Measurements from ENCODE around the gene CD81.

Gene CD81

GRCh38 chr11:2391181-2391975 lies 14.3 kb downstream of the CD81 start:
- DNase-seq = no peak

GRCh38 chr11:2392241-2392959 lies 15.3 kb downstream of the CD81 start:
- no peak for DNase-seq

GRCh38 chr11:2393111-2393868 lies 16.2 kb downstream of the CD81 start:
- no peak for DNase-seq

GRCh38 chr11:2393941-2394817 lies 17.1 kb downstream of the CD81 start:
- DNase-seq = no peak

- DNase-seq = no peak
Observed at GRCh38 chr11:2394818-2395105, 17.7 kb downstream of the CD81 start.

GRCh38 chr11:2395211-2395730 lies 18.2 kb downstream of the CD81 start:
- DNase-seq = no peak

GRCh38 chr11:2395856-2396255 lies 18.7 kb downstream of the CD81 start:
- DNase-seq = no peak

GRCh38 chr11:2396471-2396870 lies 19.4 kb downstream of the CD81 start:
- no peak for DNase-seq

GRCh38 chr11:2397005-2397404 lies 19.9 kb downstream of the CD81 start:
- DNase-seq = no peak

- no peak for DNase-seq
Observed at GRCh38 chr11:2398664-2399355, 21.7 kb downstream of the CD81 start.

- DNase-seq = no peak
Observed at GRCh38 chr11:2399488-2400068, 22.5 kb downstream of the CD81 start.

- peak; percentile 100 for DNase-seq
Observed at GRCh38 chr11:2400069-2400761, 23.1 kb downstream of the CD81 start, which contains the start of gene TSSC4. TSS of gene TSSC4 (plus strand) at chr11:2400750. CDS start at chr11:2402634, 1,884 bp downstream.

- no peak for DNase-seq
Observed at GRCh38 chr11:2400762-2401435, 23.8 kb downstream of the CD81 start.

- DNase-seq = no peak
Observed at GRCh38 chr11:2401436-2401984, 24.4 kb downstream of the CD81 start.

- DNase-seq = no peak
Observed at GRCh38 chr11:2402106-2402505, 25.0 kb downstream of the CD81 start.

- no peak for DNase-seq
Observed at GRCh38 chr11:2402890-2403645, 26.0 kb downstream of the CD81 start.

GRCh38 chr11:2404735-2405196 lies 27.7 kb downstream of the CD81 start:
- DNase-seq = no peak

GRCh38 chr11:2406451-2406850 lies 29.3 kb downstream of the CD81 start:
- DNase-seq = no peak

GRCh38 chr11:2406878-2407410 lies 29.8 kb downstream of the CD81 start:
- no peak for DNase-seq
